ENCODE measurements around the gene TFDP2. TPM values are rescaled to one million over a fixed set of nuclear protein-coding genes. Genes with fewer than 3 reads are reported as not detected.

The TFDP2 gene
- total and polyA plus RNA-seq, 9 of the 15 experiments (the other 6 are each of a cell fraction or from before 2014, with no cell fraction given): 95.6 to 179 (median 126) TPM

GRCh38 chr3:142115867-142116668 lies 33.3 kb downstream of the TFDP2 start (continued):
- TF ChIP-seq, protein P1, sequence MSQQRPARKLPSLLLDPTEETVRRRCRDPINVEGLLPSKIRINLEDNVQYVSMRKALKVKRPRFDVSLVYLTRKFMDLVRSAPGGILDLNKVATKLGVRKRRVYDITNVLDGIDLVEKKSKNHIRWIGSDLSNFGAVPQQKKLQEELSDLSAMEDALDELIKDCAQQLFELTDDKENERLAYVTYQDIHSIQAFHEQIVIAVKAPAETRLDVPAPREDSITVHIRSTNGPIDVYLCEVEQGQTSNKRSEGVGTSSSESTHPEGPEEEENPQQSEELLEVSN (IDR thresholded peaks at IDR 0.05; ENCODE audit: borderline replicate concordance in 1 of 2, extremely low read depth in 1 of 2, insufficient read depth in 1 of 2, insufficient read length in 1 of 2, low read depth in 1 of 2, low read length in 1 of 2, poor library complexity in 1 of 2, severe bottlenecking in 1 of 2): no peak
- TF ChIP-seq HDAC1 (IDR thresholded peaks at IDR 0.05) (no peak), PHF20 (IDR thresholded peaks at IDR 0.05; ENCODE audit: partially characterized antibody) (no peak), MYBL2 (IDR thresholded peaks at IDR 0.05; ENCODE audit: low read depth) (no peak), MYBL2 (CRISPR knock-in tag; IDR thresholded peaks at IDR 0.05; ENCODE audit: borderline replicate concordance) (no peak), ATF1 (CRISPR knock-in tag; IDR thresholded peaks at IDR 0.05) (no peak), ATF1 (tag; IDR thresholded peaks at IDR 0.05) (no peak), GATA2 (CRISPR knock-in tag; IDR thresholded peaks at IDR 0.05) (no peak)

GRCh38 chr3:142112601-142113000 lies 36.7 kb downstream of the TFDP2 start:
- in situ Hi-C loops (cut with MboI) (no loop called here), intact Hi-C loops (cut with micrococcal nuclease) (no loop called here)
- H3K9me3 ChIP-seq (replicated peaks; ENCODE audit: control insufficient read depth, insufficient read depth, low read depth, low read length): no peaks in the 10 kb centered on the region
- H3K9me1 ChIP-seq (ENCODE audit: control insufficient read depth, insufficient read depth, low read length): no peaks in the 10 kb centered on the region
- ChIA-PET CTCF (ENCODE audit: low intra/inter-chr PET ratio) (no interaction called here), POLR2A (interaction anchor here (0.6 to 1.4 kb wide), 3 partner anchors 23 to 66 kb away, joined by 3 to 4 read pairs (median 3); no protein-coding TSS in a partner anchor)
- H3K9ac ChIP-seq (ENCODE audit: insufficient read depth in 1 of 2, low read depth in 2 of 2, low read length in 2 of 2): no peak overlapping the region
- no peak for DNase-seq (ENCODE audit: extremely low read depth in 1 of 4, low spot score in 3 of 4)
- H3K27ac ChIP-seq (ENCODE audit: extremely low read depth, low read depth, low read length): no peak overlapping the region
- H3K27me3 ChIP-seq (ENCODE audit: control insufficient read depth in 2 of 2, insufficient read depth in 2 of 2, low read length in 2 of 2): no peaks in the 10 kb centered on the region
- WGBS (ENCODE audit: insufficient coverage, low coverage, missing lambda C conversion rate): 69% methylated on average over 1 of the region's 1 CpG
- no peak for FAIRE-seq
- H4K20me1 ChIP-seq (replicated peaks; ENCODE audit: control insufficient read depth, insufficient read depth, low read length): no peaks in the 10 kb centered on the region
- no peak overlapping the region for H2AFZ ChIP-seq (ENCODE audit: low read depth, low read length)
- BruUV-seq (replicated peaks): no TSS peak
- H3K4me1 ChIP-seq (replicated peaks in 1 of 2; ENCODE audit: control insufficient read depth in 2 of 2, insufficient read depth in 2 of 2, low read length in 2 of 2): no peaks in the 10 kb centered on the region
- no peaks in the 10 kb centered on the region for H3K79me2 ChIP-seq (ENCODE audit: control insufficient read depth, insufficient read depth, low read length)
- H3K36me3 ChIP-seq (ENCODE audit: control insufficient read depth, insufficient read depth, low read length): no peaks in the 10 kb centered on the region
- no peak overlapping the region for H3K4me3 ChIP-seq
- no peak for ATAC-seq
- H3K4me2 ChIP-seq (ENCODE audit: insufficient read depth, low read length): no peak overlapping the region
- TF ChIP-seq SMARCA5 (IDR thresholded peaks at IDR 0.05): no peak
- no peak for TF ChIP-seq SMARCA4 (IDR thresholded peaks at IDR 0.05)
- no peak for TF ChIP-seq ZBTB17 (CRISPR knock-in tag; IDR thresholded peaks at IDR 0.05)
- no peak for TF ChIP-seq KDM2B (CRISPR knock-in tag; IDR thresholded peaks at IDR 0.05)
- TF ChIP-seq TAF7 (tag; IDR thresholded peaks at IDR 0.05): no peak
- TF ChIP-seq SPI1 (IDR thresholded peaks at IDR 0.05; ENCODE audit: borderline replicate concordance, low read depth, low read length): no peak
- TF ChIP-seq NFATC3 (IDR thresholded peaks at IDR 0.05): no peak
- no peak for TF ChIP-seq ZNF668 (CRISPR knock-in tag; IDR thresholded peaks at IDR 0.05)
- TF ChIP-seq, protein P2, sequence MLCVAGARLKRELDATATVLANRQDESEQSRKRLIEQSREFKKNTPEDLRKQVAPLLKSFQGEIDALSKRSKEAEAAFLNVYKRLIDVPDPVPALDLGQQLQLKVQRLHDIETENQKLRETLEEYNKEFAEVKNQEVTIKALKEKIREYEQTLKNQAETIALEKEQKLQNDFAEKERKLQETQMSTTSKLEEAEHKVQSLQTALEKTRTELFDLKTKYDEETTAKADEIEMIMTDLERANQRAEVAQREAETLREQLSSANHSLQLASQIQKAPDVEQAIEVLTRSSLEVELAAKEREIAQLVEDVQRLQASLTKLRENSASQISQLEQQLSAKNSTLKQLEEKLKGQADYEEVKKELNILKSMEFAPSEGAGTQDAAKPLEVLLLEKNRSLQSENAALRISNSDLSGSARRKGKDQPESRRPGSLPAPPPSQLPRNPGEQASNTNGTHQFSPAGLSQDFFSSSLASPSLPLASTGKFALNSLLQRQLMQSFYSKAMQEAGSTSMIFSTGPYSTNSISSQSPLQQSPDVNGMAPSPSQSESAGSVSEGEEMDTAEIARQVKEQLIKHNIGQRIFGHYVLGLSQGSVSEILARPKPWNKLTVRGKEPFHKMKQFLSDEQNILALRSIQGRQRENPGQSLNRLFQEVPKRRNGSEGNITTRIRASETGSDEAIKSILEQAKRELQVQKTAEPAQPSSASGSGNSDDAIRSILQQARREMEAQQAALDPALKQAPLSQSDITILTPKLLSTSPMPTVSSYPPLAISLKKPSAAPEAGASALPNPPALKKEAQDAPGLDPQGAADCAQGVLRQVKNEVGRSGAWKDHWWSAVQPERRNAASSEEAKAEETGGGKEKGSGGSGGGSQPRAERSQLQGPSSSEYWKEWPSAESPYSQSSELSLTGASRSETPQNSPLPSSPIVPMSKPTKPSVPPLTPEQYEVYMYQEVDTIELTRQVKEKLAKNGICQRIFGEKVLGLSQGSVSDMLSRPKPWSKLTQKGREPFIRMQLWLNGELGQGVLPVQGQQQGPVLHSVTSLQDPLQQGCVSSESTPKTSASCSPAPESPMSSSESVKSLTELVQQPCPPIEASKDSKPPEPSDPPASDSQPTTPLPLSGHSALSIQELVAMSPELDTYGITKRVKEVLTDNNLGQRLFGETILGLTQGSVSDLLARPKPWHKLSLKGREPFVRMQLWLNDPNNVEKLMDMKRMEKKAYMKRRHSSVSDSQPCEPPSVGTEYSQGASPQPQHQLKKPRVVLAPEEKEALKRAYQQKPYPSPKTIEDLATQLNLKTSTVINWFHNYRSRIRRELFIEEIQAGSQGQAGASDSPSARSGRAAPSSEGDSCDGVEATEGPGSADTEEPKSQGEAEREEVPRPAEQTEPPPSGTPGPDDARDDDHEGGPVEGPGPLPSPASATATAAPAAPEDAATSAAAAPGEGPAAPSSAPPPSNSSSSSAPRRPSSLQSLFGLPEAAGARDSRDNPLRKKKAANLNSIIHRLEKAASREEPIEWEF (CRISPR knock-in tag; IDR thresholded peaks at IDR 0.05): no peak

Data from K562 (cell line).